HG03066 (cell line): ENCODE measurements around the gene ZNF575.

Experiments used
- ATAC-seq: cut with Tn5 transposase; IDR thresholded peaks from one replicate; pipeline ENCODE4 v1.9.1; 2021; ENCODE audit warnings: low read depth; ENCODE audit not compliant: unreplicated experiment

The ZNF575 gene, protein sequence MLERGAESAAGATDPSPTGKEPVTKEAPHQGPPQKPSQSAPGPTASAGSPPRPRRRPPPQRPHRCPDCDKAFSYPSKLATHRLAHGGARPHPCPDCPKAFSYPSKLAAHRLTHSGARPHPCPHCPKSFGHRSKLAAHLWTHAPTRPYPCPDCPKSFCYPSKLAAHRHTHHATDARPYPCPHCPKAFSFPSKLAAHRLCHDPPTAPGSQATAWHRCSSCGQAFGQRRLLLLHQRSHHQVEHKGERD

DNA sequence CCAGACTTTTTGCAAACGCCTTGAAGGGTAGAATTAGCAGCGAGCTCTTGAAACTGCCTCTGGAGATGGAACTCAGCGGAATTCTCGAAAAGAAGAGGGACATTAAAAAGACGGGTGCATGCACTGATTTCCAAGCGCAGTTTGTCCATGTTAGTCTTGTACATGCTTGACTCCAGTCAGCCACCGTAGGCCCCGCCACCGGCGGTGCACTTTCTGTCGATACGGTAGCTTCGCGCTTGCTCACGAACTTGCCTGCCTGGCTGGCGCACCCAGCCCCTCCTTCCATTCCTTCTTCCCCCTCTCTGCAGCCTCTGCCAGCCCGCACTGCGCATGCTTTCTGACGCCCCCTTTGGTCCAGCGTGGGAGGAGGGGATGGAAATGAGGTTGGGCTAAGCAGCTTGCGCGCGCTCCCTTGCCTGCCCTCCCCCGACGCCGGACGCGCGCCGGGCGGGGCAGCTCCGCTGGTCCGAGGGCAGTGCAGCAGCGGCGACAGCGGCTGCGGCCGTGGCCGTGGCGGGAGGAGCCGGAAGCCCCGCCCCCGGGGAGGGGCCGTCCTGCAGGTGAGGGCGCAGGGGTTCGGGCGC lies at the start of gene ZNF575:
Gene ZNF575 (plus strand): TSS at position 227 of the 584 bp plus-strand sequence. CDS start 1,235 bp downstream, outside the sequence.
- ATAC-seq: peak; percentile 48

DNA sequence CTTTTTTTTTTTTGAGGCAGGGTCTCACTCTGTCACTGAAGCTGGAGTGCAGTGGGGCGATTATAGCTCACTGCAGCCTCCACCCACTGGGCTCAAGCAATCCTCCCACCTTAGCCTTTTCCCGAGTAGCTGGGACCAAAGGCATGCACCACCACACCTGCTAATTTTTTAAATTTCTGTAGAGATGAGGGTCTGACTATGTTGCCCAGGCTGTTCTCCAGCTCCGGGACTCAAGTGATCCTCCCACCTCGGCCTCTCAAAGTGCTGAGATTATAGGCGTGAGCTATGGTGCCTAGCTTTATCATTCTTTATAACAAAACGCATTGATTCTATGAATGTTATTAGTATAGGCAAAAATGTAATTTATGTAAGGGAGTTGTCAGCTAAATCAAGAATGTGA lies 49.7 kb upstream of the ZNF575 start:
- no peak for ATAC-seq

DNA sequence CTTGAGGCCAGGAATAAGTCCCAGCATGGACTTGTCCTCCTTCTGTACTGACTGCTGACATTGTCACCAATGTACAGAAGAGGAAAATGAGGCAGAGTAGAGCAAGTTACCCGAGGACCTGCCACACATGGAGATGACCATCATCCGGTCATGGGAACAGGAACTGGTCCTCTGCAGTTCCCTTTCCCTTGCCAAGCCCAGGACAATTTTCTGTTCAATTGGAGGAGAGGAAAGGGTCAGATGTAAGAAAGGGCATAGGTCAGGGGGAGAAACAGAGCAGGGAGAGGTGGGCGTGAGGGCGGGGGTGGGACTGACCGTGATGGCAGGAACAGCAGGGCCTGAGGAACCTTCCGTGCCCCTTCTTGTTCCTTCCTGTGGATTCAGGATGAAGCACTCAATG lies 47.0 kb upstream of the ZNF575 start:
- ATAC-seq: no peak

DNA sequence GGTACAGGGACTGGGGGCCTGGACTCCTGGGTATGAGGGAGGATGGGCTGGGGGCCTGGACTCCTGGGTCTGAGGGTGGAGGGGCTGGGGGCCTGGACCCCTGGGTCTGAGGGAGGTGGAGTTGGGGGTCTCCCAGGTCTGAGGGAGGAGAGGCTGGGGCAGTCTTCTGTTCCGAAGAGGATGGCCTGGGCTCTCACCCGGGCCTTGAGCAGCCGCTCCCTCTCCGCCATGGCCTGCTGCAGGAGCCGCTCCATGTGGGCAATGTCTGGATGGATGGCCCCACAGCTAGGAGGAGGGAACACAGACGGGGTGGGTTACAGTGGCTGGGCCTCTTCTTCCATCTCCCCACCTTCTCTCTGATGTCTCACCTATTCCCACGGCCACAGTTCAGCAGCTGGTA lies 46.6 kb upstream of the ZNF575 start:
- no peak for ATAC-seq

DNA sequence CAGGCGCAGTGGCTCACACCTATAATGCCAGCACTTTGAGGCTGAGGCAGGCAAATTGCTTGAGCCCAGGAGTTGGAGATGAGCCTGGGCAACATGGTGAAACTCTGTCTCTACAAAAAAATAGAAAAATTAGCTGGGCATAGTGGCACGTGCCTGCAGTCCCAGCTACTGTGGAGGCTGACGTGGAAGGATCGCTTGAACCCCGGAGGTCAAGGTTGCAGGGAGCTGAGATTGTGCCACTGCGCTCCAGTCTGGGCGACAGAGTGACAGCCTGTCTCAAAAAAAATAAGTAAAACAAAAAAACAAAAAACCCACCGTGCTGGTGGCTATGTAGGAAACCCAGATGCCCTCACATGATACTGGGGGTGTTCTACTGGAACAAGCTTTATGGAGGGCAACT lies 44.8 kb upstream of the ZNF575 start:
- no peak for ATAC-seq

DNA sequence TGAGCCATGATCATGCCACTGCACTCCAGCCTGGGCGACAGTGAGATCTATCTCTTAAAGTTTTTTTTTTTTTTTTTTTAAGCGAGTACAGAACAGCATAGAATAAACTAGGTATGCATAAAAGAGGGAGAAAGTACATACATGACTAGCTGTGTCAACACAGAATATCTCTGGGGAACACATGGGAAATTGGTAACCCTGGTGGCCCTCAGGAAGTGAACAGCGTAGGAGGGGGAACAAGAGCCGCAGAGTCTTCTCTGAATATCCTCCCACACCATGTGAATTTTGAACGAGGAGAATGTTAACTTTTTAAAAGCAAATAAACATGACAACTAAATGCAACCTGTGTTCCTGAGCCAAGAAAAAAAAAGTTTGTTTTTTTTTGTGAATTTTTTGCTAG lies 43.7 kb upstream of the ZNF575 start:
- no peak for ATAC-seq

DNA sequence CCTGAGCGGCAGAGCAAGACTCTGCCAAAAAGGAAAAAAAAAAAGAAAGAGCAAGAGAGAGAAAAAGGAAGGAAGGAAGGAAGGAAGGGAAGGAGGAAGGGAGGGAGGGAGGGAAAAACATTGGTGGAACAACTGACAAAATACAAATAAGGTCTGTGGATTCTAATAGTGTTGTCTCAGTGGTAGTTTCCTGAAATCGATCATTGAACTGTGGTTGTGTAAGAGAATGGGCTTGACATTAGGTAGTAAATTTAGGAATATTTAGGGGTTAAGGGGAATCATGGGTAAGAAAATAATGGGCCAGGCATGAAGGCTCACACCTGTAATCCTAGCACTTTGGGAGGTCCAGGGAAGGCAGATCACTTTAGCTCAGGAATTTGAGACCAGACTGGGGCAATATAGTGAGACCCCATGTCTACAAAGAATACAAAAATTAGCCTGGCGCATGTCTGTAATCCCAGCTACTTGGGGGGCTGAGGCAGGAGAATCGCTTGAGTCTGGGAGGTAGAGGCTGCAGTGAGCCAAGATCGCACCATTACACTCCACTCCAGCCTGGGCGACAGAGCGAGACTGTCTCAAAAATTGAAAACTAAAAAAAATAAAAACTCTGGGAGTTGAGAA lies 42.9 kb upstream of the ZNF575 start:
- ATAC-seq: no peak

DNA sequence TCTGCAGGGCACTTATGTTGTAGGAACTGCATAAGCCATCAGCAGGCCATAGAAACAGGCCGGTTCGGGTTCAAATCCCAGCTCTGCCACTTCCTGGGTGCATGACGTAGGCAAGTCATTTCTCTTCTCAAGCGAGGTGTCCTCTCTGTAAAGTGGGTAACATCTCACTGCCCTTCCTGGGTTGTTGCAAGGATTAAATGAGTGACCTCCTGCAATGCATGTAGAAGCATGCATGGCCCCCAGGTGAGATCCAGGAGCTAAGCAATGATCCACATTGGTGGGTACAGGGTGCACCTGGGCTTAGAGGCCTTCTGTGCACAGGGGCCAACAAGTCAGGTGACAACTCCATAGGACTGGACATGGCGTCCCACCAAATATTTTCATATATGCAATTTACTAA lies 42.2 kb upstream of the ZNF575 start:
- no peak for ATAC-seq

DNA sequence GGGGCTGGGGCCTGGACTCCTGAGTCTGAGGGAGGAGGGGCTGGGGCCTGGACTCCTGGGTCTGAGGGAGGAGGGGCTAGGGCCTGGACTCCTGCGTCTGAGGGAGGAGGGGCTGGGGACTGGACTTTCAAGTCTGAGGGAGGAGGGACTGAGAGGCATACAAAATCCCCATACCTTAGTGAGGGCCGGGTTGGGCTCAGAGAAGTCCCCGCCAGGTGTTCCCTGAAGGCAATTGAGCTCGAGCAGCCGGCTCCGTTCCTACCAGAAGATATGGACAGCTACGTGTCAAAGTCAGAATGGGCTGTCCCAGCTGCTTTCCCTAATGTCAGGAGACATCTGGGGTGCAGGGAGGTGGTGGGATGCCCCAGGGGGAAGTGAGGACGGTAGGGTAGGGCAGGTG lies 37.9 kb upstream of the ZNF575 start:
- no peak for ATAC-seq

DNA sequence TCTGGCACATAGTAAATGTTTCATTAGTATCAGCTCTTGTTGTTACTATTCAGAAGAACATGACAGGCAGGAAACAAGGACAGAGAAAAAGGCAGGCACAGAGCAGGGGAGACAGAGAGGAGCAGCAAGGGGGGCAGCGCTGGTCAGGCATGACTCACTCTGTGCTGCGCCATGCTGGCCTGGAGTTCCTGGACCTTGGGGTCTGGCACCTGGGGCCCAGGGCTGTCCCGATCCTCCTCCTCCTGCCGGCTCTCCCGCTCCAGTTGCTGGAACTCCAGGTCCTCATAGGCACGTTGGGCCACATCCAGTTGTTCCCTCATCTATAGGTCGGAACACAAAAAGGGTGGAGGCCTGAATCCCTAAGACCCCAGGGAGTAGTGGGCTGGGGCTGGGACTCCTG lies 36.0 kb upstream of the ZNF575 start:
- no peak for ATAC-seq

DNA sequence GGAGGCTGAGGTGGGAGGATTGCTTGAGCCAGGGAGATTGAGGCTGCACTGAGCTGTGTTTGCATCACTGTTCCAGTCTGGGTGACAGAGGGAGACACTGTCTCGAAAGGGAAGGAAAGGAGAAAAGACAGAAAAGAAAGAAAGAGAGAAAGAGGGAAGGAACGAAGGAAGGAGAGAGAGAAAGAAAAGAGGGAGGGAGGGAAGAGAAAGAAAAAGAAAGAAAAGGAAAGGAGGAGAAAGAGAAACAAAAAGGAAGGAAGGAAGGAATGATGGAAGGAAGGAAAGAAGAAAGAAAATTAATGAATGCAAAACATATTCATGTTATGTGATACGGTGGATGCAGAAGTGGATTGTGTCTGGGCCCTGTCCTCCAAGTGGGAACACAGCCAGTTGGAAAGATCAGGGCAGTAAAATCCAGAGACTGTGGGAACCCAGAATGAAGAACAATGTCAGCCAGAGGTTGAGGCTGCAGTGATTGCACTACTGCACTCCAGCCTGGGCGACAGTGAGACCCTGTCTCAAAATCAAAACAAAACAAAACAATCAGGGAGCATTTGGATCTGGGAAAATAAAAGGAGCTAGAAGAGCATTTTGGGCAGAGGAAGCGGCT lies 34.6 kb upstream of the ZNF575 start:
- ATAC-seq: no peak

DNA sequence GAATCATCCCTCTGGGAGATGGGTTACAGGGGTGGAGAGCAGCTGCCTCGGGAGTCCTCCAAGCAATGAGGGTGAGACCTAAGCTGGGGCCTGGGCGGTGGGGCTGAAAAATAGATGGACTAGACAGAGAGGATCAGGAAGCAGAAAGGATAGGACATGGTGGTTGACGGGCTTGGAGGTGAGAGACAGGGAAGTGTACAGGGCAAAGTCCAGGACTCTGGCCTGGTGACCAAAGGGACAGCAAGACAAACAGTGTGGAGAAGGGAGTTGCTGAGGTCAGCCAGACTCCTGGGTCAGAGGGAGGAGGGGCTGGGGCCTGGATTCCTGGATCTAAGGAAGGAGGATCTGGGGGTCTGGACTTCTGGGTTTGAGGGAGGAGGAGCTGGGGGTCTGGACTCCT lies 33.9 kb upstream of the ZNF575 start:
- no peak for ATAC-seq

DNA sequence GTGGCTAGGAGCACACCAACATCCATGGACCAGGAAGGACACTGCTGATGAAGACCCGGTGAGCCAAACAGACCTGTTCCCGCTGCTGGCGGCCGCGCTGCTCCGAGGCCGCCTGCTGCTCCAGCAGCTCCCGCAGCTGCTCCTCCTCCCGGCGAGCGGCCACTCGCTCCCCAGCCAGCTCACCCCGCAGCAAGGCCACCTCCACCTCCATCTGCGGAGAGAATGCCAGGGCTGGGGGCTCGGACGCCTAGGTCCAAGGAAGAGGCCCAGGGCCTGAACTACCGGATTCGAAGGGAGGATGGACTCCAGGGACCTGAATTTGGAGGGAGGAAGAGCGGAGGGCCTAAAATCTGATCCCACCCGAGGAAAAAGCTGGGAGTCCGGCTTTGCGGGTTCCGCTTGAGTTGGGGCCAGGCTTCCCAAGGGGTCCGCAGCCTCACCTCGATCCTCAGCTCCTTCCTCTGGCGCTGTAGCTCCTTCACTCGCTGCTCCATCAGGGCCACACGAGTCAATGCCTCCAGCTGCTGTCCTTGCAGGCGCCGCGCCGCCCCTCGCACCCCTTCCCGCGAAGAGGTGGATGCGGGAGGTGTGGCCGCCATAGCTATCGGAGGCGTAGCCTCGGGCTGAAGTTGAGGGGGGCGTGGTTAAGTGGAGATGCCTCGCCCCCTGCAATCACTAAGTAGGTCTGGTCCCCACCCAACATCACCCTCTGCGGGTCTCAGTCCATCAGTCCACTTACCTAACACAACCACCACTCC lies 31.1 kb upstream of the ZNF575 start:
- ATAC-seq: no peak

DNA sequence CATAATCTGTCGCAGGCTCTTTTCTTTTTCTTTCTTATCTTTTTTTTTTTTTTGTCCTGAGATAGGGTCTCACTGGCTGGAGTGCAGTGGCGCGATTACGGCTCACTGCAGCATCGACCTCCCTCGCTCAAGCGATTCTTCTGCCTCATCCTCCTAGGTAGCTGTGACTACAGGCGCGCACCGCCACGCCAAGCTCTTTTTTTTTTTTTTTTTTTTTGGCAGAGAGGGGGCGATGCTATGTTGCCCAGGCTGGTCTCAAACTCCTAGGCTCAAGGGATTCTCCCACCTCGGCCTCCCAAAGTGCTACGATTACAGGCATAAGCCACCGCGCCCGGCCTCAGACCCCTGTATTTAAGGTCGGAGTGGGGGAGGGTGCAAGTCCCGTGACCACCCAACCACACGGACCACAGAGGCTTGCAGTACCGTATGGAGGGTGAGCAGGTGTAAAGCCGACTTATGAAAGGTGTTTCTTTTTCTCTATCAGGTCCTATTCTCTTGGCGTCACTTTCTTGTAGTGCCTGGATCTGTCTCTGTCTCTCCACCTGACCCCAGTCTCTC lies 30.5 kb upstream of the ZNF575 start:
- no peak for ATAC-seq

DNA sequence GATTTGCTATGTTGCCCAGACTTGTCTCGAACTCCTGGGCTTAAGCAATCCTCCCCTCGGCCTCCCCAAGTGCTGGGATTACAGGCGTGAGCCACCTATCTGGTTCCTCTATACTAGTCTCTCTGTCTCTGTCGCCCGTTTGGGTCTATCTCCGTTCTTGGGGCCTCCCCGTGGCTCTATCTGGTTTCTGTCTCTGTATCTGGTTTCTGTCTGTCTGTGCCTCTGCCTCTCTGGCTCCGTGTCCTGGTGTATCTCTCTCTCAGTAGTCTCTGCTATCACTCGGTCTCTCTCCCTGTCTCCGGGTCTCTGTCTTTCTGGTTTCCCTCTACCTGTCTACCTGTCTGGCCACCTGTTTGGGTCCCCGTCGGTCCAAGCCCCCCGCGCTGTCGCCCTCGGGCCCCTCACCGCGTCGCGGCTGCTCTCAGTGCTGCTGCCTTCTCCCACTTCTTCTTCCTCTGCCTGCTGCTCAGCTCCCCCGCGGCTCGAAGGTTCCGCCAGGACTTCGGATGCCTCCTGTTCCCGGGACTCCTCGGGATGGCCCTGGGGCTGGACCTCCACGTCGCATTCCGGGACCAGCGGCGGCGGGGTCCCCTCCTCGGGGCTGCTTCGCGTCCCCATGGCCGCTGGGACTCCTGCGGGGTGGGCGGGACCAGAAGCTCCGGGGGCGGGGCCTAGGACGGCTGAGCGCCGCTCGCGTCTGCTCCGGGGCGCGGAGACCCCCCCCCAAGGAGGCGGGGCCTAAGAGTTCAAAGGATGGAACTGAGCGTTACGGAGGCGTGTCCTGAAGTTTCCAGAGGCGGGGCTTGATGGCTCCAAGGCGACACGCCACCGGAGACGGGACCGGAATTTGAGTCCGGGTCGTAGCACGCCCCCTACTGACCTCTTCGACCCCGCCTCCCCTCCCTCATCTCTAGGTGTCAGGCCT lies 29.2 kb upstream of the ZNF575 start:
- peak; percentile 87 for ATAC-seq

DNA sequence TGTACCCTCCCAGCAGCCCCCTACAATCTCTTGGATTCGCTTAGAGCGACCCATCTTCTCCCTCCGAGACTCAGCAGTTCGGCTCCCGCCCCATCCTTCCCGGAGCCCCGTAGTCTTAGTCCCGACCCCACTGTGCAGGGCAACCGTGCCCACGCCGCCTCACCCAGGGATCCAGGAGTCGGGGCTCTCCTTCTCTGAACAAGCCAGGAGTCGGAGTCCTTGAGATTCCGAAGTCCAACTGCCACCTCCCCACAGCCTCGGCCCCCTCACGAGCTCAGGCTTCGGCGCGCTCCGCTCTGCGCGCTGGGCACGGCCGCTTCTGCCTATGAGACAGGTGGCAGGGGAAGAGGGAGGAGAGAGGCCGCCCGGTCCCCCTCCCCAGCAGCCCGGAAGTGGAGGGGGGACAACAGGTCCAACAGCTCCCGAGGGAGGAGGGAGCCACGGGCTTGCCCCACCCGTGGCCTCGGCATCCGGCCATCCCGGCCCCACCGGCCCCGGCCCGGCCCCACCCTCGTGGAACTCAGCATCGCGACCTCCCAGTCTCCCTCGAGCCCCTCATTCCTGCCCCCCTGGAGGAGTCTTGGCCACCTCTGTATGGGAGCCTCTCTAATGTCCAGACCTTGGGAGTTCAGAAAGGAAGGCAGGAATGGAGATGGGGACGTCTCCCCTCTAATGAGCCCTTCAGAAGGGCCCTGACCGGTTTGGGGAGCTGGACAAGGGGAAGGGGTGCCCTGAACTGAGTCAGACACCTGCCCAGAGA lies 28.4 kb upstream of the ZNF575 start, which contains the start of gene PHLDB3:
Gene PHLDB3 (minus strand): TSS at position 321 of the 760 bp plus-strand sequence. CDS start 628 bp downstream, outside the sequence.
- ATAC-seq: peak; percentile 23

DNA sequence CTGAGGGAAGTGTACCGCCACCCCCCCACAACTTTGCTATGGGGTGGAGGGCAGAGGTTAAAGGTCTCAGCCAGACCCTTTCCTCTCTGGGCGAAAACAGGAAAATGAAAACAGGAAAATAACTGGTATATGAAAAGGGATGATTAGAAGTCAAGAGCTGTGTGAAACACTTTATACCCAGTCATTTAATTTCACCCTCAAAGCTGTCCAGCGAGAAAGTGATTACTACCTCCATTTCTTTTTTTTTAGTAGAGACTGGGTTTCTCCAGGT lies 27.9 kb upstream of the ZNF575 start:
- no peak for ATAC-seq

DNA sequence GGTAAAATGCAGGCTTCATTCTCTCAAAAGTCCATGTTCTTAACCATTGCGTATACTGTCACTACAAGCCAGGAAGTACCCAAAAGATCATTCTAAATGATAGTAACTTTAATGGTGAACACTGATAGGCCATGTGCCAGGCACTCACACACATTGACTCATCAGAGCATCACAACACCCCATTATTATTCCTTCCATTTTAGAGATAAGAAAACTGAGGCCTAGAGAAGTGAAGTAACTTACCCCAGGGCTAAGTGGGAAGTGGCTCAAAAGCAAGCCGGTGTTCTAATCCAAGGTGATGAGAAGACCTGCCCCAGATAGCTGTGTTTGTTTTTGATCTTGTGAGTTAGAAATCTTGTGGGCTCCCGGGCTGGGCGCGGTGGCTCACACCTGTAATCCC lies 27.0 kb upstream of the ZNF575 start:
- no peak for ATAC-seq

DNA sequence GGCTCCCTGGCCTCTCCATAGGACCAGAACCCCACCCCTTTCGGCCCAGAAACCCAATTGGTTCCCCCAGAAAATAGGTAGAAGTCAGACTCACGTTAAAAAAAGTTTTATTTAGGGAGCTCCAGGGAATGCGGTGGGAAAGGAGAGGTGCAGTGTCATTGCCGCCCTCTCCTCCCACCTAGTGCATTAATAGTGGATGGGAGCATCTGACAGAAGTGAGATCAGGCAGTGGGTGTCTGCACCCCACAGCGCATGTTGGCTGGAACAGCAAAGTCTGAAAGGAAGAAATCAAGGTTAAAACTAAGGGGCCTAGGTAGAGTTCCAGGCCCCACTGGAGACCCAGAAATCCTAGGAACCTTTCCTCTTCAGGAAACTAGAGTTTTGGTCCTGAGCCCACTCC lies 26.4 kb upstream of the ZNF575 start:
- ATAC-seq: no peak
